SIG-M5 treated with dmso at 0.1 percent for 504 hours (cell line): ENCODE results near the gene LDLRAD3.
A peak's percentile ranks its signal among the peaks of the same experiment; 100 is the strongest.

Source experiments
- DNase-seq: peaks from one replicate; lab custom pipeline; 2025; ENCODE audit not compliant: unreplicated experiment; lab: John Stamatoyannopoulos, UW

The LDLRAD3 gene

DNA sequence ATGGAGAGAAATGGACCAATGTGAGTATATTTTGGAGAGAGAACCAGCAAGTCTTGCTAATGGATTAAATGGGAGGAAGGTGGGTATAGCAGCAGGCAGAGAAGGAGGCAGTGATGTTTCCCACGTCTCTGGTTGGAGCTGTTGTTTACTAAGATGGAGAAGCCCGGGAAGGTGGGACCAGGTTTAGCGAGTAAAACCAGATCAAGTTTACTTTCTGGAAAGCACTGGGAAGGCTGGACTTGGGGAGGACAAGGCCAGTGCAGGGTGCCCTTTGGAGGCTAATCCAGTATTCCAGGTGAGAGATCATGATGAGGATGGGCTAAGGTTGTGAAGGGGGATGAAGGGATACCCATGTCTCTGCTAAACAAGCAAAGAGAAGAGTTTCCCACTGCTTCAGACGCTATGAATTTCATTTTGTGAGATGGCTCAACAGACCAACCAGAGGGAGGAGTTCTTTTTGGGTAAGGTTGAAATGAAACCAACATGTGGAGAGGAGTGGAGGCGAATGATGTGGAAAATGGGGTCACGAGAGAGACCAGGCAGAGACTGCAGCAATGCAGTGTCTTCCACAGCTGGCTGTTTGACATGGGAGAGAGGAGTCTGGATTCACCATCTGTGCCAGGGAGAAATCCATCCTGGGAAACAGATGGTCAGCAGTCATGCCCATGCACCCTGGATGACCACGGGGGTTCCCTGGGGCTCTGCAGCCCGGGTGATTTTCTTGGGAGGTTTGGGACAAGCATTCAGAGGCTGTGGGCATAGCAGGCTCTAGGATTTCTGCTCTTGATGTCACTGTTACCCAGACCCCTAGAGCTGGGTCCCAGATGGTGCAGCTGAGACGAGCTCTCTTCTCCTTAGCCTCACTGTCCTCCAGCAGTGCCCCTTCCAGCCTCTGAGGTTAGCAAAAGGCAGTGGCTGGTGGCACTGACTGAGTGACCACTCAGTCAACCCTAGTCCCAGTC is 320.4 kb downstream of the LDLRAD3 start:
- DNase-seq: no peak

DNA sequence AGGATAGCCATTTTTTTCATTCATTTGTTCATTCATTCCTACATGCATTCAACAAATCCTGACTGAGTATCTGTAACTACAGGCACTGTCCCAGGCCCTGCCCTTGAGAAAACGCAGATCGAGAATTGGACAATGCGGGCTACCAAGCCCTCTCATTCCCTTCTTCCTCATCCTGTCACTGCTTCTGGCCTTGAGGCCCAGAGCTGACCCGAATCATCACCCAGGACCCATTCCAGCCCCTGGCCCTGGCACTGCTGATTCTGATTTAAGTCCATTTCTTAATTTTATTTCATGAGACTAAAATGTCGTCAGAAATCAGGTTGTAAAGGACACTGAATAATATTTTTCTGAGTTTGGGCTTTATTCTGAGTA is 321.1 kb downstream of the LDLRAD3 start:
- no peak for DNase-seq

DNA sequence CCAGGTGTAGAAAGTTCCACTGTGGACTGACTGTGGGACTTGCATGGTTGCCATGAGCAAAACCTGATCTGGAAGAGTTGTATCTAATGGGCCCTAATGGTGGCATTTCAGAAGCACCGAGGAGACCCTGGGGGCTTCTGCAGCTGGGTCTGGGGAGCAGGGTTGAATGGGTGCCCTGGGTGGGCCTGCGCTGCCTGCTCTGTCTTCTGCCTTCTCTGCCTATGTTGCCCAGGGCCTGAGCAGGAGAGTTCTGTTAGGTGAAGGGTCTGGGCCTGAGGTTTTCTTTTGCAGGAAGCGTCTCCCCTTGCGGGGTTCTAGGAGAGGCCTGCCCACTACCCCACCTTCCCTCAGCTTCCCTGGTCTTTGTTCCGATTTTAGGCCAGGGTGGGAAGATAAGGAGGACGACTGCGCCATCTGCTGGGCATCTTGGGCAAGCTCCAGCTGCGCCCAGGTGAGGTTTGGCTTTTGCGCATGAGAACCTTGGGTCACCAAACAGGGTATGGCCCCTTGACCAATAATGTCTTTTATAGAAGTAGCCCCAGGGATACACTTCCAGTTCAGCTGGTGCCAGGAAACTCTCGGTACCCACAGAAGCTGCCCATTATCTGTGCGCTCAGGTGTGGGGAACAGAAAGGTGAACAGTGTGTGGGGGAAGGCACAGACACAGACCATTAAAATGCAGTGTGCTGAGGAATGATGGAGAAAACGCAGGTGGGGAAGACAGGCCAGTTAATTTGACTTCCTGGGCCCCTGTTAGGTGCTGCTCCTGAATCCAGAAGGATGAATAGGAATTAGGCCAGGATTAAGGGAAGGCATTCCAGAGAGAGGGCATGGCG is 322.1 kb downstream of the LDLRAD3 start:
- DNase-seq: peak; percentile 13

DNA sequence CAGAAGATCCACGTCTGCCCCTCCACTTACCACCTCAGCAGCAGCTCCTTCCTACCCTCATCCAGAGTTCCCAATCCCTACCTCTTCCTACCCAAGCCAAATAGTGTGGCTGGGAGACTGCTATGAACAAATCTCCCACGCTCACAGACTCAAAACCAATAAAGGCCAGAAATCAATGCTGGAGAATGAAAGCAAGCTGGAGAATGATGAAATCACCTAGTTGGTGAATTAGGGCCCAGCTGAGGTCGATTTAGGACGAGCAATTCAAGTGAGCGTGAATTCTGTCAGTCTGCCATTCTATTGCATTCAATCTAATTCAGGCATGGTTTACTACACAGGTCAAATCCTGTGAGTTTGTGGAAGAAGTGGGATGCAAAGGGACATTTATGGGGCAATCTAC is 322.9 kb downstream of the LDLRAD3 start:
- DNase-seq: no peak

DNA sequence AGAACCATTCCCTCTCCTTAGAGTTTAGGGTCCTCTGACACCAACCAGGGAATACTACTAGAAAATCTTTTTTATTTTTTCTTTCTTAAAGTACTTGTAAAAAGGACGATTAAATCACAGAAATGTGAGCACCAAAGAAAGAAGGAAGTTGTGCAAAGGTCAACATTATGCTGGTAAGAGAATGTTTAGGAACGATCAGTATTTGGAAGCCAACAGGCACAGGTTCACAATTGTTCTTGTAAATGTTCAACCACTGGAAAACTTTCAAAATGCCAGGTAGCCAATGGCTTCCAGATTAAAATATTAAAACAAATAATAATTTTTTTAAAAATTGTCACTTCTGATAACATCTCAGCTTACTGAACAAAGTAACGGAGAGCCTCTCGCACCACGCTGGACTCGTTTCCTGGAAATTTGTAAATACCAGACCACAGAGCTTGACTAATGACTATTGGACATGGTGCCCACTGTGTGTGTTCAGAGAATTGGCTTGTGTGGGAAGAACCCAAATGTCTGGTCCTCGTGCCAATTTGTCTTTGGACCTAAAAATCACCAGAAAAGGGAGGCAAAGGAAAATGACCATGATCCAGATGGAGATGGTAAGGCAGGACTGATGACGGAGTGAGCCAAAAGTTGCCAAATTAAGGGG is 324.6 kb downstream of the LDLRAD3 start:
- DNase-seq: no peak

DNA sequence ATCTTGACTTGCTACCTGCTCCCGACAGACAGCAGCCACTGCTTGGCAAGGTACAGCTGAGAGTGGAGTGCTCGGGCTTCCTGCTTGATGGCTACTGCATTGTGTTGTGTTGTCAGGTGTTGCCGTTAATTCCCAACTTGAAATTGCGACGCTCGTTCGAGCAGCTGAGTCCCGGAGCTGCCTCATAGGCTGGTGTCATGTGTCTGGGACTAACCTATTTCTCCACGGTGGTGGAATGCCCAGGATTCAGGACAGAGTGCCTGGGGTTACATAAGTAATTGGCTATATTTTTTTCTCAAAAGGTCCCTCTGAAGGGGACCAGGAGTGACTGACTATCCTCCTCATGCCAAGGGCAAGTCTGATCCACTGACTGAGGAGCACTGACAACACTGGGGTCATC is 326.8 kb downstream of the LDLRAD3 start:
- DNase-seq: no peak

DNA sequence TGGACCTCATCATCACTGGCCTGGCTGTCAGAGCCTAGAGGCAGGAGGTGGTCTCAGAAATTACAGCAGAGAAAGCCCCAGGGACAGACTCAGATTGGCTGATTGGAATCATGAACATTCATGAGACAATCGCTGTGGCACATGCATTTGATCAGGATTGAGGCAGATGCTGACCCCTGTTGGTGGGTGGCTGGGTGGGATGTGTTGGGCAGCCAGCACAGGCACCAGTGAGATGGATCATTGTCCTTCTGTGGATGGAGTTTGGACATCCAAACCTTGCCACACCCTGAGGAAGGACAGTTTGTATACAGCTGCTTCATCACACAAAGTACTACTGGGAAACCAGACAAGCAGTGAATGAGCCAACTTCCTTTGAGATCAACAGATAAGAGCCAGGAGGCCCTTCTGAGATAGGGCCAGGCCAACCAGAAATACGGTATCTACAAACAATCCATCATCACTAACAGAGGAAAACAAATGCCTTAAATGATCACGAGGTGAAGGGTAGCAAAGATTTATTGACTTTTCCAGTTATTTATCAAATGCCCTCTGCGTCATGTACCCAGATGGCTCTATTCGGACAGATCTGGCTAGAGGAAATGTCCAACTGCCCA is 328.0 kb downstream of the LDLRAD3 start:
- DNase-seq: no peak

DNA sequence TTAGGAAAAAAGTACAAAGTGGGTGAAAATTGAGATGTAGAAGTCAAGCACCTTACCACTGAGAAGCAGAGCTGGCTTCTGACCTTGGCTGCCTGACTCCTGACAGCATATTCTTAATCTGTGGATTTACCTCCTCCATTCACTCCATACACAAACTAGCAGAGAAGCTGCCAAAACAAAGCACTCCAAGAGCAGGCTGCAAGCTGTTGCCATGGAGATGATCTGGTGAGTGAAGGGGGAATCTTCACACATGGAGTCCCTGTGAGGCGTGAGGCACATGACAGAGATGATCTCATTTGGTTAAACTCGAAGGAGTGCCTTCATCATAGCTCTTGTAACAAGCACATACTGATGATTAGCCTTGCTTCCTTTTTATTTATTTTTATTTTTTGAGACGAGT is 329.2 kb downstream of the LDLRAD3 start:
- no peak for DNase-seq

DNA sequence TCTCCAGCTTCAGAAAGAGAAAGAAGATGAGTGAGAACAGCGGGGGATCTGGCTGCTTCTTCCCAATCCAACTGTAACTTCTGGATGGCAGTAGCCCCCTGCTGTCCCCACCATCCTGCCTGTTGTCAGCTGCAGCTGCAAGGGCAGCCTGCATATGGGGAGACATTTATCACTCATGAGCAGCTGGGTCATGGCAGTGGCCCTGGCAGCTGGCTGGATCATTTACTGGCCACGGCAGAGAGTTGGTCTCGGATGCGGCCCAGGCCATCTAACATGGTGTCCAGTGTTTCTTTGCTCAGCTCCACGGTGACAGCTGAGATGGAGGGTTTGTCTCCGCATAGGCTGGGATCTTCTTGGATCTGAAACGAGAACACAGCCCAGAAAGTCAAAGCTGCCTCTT is 330.6 kb downstream of the LDLRAD3 start:
- DNase-seq: no peak

DNA sequence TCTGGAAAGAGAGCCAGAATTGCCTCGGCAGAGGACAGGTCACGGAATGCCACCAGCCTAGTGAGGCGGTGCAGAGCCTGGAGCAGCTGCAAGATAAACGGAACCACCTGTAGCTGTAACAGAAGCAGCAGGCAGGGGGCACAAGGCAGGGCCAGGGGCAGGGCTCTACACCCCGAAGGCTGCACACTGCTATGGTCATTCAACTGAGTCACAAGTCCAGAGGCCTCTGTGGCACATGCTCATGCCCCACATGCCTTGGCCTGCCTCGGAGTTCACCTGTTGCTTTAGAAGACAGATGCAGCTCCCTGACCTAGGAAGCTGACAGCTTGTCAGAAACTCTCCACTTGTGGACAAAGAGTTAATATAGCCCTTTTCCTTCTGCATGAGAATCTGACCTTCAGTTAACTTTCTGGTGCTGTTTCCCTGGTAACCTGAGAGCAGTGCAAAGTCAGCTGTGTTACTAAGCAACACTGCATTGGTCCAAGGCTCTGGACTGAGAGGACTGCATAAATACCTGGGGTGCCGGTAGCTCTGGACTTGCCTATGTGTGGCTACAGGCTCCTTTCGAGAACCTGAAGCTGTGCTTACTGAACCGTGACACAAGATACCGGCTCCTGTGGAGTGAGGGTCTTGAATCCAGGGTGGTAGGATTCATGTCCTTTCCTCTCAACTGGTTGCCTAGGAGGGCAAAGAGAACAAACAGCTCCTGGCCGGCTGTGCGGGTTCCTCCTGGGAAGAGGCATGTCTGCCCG is 334.8 kb downstream of the LDLRAD3 start:
- DNase-seq: no peak

DNA sequence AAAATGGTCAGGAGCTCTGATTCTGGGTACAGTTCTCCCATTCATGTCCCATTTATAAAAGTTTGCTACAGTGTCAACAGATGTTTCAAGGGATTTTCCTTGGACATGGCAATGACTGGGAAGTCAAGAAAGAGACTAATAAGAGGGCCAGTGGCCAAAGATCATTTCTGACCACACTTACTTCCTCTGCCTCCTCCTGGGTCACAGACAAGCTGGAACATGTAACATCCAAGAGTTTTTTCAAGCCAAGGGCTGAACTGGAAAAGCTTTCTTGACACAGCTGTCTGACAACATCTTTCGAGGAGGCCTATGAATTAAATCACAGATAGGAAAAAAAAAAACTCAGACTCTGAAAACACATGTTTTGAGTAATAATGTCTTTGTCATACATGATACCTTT is 336.7 kb downstream of the LDLRAD3 start:
- no peak for DNase-seq
